GM19239 (cell line): ENCODE measurements around the gene TBX1.

Source experiments
- DNase-seq: peaks from one replicate; pipeline ENCODE4 v3.0.0; 2011; ENCODE audit warnings: low spot score; ENCODE audit not compliant: insufficient read length
- FAIRE-seq: peaks from 2 replicates; lab custom pipeline; 2011; peaks lifted over from hg19 to GRCh38; lab: Jason Lieb, UNC

Gene TBX1

DNA sequence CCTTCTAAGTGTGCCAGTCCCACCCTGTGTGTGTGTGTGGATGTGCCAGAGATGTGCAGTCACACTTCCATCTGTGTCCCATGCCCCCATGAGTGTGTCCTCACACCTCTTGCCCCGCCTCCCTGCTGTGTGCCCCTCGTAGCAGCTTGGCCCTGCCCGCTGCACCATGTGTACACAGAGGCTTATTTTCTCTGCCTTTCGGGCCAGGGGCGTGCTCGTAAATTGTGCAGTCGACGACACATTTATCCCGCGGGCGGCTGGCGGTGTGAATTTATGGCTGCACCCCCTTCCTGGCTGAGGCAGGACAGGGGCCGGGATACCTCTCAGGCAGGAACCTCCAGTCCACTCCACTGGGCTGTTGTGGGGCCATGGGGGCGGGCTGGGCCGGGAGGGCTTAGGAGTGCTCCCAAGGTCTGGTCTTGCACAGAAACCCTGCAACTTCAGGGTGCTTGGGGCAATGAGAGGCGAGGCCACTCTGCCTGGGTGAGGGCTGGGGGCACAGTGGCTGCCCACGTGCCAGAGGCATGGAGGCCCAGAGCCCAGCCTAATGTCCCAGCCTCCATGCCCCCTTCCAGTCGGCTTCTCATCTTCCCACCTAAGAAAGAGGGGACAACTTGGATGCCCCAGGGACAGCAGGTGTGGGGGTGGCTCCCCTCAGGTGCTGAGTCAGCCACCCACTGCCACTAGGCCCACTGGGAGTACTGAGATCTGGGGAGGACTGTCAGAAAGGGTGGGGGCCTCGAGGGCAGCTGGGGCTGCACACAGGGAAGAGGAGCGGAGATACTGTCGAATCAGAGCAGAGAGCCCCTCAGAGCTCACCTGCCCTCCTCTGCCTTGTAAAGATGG, 24.7 kb upstream of the TBX1 start:
- DNase-seq (no peak), FAIRE-seq (no peak)

DNA sequence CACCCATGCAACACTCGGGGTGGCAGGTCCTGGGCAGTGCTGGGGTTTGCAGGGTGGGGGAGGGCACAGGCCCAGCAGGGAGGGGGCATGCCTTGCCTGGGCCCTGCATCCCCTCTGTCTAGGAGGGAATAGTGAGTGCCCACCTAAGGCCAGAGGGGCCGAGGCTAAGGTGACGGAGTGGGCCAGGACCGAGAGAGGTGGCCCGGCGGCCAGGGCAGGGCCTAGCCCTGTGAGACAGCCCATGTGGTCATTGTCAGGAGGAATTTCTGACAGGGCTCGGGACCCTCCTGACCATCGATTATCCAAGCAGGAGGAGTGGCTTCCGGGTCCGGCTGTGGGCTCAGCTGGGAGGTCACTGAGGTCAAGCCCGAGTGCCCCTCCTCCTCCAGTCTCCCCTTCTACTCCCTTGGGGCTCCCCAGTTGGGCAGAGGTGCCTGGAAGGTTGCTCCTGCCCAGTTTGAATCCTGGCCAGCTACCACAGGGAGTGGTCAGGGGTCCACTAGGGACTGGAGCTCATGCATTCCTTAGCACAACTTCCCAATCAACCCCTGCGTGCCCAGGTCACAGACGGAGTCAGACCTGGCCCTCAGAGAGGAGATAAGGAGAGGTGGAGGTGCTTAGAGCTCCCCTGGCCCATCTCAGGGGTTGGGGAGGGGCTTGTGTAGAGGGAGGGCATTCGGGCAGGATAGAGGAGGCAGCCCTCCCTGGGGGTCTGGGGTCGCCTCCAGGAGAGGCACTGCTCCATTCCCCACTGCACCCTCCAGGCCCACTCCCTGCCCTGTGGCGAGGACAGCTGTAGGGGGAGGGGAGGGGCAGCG, 22.5 kb upstream of the TBX1 start:
- no peak for DNase-seq
- FAIRE-seq: no peak

DNA sequence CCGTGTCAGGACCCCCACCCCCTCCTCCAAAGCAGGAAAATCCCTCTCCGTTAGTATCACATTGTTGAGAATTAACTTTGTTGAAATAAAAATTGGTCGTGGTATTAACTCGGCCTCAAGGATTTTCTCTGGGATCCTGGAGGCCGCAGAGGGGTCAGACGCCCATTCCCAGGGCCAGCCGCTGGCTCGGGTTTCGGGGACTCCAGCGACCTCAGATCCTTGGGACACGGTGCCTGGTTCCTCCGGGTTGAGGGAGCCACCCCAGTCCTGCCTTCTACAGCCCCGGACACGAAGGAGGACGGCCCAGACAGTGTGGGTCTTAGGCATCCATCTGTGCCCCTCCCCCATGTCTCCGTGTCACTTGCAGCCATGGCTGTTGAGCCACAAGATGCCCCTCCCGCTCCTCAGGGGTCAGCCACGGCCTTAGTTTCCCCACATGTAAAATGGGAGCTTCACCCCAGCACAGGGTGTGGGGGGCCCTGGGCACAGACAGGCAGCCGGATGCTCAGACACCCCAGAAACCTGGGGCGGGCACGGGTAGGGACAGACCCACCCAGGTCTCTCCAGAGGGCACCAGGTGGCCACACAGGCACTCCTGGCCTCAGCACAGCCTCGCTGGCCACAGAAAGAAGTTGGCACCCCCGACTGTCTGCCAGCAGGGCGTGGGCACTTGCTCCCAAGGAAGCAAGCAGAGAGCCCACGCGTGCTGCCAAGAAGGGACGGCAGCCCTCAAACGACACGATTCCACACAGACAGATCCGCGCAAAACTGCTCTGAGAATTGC, 21.7 kb upstream of the TBX1 start:
- FAIRE-seq (no peak), DNase-seq (no peak)

DNA sequence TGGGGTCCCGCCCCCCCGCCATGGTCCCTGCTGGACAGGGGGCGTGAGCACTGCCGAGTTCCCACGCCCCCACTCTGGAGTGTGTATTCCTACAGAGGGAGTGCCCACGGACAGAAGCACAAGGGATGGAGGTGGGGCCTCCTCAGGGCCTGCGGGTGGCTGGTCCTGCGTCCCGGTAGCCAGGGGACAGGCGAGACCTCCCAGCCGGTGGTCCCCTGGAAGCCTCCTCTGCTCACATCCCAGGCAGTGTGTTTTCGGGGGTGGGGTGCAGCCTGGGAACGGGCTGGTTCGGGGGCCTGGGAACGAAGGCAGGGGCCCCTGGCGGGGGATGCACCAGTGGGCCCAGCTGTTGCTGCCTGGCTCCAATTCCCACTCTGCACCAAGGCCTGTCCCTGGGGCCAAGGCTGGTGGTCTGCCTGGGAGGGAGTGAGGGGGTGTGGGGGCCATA, 21.1 kb upstream of the TBX1 start:
- DNase-seq (no peak), FAIRE-seq (no peak)

DNA sequence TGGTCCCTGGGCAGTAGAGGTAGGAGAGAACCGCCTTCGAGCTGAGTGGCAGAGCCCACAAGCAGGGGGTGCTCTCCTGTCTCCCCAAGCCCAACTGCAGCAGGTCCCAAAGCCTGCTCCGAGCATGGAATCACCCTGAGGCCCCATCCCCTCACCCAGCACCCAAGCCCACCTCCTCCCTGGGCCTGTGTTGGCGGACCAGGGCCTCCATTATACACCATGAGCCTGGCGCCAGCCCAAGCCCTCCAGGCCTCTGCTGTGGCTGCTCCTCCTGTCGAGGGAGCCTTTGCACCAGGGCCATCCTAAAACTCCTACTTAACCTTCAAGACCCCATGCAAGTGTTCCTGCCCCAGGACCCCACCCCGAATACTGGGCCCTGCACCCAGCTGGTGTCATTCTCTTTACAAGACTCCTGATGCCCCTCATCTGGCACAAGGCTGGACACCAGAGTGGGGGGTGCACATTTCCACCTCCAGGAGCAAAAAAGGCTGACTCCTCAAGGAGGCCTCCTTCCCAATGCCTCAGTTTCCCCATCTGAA, 20.6 kb upstream of the TBX1 start:
- no peak for DNase-seq
- no peak for FAIRE-seq

DNA sequence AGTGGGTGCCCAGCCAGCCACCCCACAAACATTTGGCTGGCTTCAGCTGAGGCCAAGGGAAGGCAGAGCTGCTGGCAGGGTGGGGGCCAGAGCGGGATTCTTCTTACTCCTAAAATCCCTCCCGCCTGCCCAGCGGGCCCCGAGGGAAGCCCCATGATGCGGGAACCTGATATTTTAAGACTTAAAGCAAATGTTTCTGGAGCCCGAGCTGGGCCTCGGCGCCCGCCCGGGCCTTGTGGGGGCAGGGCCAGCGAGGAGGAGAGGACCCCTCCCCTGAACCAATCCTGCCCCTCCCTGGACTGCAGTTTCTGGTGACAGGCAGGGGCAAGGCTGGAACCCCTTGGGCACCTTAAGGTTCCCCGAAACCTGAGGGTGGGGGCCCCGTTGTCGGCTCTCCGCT, 20.0 kb upstream of the TBX1 start:
- no peak for FAIRE-seq
- DNase-seq: no peak

DNA sequence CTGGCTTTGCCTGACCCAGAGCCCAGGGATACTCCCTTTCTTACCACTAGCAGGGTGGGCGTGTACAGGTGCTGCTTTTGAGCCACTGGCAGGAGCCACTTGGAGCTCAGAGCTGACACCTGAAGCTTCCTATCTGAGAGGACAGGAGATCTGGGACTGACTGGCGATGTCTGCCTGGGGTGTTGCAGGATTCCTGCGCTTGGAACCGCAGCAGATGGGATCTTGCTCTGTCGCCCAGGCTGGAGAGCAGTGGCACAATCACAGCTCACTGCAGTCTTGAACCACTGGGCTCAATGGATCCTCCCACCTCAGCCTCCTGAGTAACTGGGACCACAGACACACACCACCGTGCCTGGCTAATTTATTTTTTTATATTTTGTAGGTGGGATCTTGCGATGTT, 19.5 kb upstream of the TBX1 start:
- no peak for FAIRE-seq
- no peak for DNase-seq

DNA sequence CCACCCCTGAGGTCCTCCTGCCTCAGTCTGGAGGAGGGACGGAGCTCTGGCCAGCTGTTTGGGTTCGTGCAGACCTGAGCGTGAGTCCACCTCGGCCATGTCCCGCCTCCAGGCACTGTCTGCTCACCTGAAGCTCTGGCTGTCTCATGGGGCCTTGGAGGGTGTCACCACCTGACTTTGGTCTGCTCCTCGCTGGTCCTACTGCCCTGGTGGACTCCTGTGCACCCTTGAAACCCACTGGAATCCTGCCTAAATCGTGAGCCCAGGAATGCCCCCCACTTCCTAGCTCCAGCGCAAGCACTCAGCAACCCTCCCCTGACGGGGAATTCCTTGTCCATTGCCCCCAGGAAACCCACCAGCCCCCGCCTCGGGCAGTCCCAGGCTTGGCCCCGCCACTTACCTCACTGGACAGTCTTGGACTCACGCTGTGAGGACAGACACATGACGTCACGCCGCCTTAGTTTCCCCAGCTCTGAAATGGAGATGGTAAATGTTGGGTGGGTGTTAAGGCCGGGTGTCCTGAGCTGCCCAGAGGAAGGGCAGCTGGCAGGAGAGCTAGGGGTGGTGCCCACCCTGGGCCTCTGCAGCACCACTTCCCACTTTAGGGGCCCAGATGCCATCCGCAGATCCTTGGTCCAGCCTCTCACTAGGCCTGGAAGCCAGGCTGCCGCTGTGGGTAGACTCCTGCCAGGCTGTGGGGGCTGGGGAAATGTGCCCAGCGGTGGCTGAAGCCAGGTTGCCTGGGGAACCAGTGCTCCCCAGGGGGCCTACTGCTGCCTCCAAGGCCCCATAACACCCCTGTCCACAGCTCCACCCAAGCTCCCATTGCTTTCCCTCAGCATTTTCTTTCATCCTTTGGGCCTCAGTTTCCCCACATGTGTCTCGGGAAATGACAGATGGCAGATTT, 18.2 kb upstream of the TBX1 start:
- DNase-seq (no peak), FAIRE-seq (no peak)

DNA sequence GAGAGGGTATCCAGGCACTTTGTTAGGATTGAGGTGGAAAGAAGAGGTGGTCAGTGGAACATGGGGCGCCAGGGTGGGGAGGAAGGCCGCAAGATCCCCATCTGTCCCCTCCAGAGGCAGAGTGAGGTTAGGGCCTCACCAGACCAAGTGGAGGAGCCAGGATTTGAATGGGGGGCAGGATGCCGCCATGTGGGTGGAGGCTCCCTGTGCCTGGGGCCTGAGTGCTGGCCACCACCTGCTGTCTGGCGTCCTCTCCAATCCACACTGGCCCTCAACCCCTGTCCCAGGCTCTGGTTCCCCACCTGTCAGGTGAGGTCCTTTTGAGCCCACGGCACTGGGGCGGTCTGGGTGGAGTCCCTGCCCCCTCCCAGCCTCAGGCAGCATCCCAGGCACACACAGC, 17.5 kb upstream of the TBX1 start:
- no peak for DNase-seq
- FAIRE-seq: no peak

DNA sequence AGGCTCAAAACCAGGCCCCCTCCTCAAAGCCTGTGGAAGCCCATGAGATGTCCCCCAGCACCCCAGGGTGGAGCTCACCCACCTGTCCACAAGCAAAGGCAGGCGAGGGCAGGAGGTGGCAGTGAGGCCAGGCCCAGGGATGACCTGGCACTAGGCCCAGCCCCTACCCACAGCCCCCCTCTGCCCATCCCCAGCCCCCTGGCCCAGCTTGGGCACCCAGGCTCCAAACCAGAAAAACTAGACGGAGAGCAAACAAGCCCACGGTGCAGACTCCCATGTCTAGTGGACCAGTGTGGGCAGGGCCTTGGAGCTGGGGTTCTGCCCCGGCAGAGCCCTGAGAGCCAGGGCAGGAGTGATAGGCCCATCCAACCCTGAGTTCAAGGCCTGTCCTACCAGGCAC, 16.9 kb upstream of the TBX1 start:
- FAIRE-seq (no peak), DNase-seq (no peak)

DNA sequence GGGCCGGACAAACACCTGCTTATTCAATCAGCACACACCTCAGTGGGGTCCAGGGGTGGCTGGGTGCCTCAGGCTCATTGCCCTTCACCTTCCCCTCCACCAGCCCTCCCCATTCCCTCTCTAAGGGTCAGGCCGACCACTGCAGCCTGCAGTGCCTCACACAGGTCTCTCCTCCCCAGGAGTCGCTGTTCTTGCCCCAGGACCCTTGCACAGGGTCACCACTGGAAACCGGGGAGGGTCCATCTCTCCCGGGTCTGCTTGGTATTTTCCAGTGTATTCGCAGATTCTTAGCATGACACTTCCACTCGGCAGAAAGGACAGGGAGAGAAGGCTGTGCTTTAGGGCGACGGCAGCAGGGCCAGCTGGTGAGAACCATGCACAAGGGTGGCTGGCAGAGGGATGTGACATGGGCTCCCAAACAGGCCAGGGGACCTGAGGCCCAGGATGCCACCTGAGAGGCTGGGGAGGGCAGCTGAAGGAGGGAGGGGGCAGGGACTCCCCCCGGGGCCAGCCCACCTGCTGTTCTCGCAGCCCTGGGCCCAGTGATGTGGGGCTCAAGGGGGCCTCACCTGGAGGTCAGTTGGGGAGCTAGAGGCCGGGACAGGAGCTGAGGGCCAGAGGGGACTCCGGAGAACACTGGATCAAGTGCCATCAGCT, 16.1 kb upstream of the TBX1 start:
- FAIRE-seq: no peak
- no peak for DNase-seq

DNA sequence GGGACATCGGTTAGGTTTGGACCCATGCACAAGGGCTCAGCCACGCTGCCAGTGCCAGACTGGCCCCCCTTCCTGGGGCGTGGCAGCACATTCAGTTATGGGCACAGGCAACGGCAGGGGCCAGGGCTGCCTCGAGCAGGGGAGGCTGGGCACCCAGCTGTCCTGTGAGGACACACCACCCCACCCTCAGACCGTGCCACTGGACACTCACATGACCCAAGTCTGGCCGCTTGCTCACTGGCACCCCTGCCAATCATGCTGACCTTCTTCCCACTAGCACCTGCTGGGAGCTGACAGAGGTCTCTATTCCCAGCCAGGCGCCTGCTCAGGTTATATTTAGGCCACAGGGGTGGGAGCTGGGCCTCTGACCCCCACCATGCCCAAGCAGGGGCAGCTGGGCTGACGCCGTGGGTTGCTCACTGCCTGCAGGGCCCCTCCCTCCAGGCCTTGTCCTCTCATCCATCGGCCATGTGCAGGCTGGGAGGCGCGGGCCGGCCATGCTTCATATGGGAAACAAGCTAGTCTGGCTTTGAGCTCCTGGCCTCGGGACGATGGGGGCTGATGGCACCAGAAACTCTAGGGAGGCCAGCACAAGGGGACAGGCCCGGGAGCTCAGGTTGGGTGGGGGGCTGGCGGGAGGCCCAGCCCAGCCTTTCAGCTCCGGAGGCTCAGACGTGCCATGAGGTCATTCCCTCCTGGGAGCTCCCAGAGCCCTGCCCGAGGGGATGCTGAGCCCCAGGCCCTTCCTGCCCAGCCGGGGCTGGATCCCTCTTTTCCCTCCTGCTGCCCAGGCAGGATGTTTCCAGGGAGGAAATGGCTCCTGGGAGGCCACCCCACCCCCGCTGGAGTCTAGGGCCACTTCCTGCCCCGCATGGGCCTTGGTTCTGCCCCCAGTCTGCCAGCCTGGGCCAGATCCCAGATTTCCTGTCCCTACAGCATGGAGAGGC, 15.2 kb upstream of the TBX1 start:
- DNase-seq (no peak), FAIRE-seq (no peak)

DNA sequence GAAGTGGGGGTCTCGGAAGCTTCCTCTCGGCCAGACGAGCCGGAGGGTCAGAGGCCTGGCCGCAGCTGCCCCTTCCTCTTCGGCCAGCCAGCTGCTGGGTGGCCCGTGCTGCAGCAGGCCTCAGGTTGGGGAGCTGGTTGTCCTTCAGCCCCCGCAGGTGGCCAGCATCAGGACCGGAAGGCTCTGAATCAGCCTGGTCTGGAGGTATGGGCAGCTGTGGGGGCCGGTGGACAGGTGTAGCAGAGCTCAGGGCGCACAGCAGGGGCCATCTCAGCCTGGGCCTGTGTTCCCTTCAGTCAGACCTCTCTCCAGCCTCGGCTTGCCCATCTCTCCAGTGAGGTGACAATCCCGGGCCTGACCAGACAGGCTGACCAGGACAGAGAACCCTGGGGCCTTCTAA, 13.9 kb upstream of the TBX1 start:
- DNase-seq (no peak), FAIRE-seq (no peak)

DNA sequence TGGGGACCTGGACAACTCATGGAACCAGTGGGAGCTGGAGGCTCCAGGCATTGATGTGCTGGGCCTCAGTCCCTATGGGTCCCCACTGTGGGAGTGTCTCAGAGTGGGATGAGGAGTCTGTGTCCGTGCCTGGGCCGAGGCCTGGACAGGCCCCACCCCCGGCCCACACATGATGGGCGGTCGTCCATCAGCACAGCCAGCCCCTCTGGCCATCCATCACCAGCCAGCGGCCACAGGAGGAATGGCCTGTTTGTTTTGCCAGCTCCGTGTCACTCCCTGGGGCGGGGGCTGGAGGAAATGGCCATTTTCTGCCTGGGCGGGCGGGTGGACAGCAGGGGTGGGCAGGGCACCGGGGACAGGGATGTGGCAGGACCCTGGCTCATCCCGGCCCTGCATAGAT, 13.0 kb upstream of the TBX1 start:
- FAIRE-seq (no peak), DNase-seq (no peak)

DNA sequence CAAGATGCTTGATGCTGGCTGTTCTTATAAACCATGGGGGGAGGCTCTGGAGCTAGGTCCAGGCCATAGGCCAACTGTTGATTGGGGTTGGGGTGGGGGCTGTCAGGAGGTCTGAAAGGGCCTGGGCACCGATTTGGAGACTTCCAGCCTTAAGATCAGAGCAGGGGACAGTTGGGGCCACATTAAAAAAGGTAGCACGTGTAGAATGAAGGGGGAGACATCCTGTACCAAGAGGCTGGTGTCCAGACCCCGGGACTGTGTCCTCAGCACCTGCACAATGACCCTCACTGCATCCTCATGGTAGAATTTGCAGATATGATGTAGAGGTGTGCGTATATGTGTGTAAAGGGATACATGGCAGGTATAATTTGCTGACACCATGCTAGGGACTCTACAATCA, 12.4 kb upstream of the TBX1 start:
- no peak for DNase-seq
- no peak for FAIRE-seq

DNA sequence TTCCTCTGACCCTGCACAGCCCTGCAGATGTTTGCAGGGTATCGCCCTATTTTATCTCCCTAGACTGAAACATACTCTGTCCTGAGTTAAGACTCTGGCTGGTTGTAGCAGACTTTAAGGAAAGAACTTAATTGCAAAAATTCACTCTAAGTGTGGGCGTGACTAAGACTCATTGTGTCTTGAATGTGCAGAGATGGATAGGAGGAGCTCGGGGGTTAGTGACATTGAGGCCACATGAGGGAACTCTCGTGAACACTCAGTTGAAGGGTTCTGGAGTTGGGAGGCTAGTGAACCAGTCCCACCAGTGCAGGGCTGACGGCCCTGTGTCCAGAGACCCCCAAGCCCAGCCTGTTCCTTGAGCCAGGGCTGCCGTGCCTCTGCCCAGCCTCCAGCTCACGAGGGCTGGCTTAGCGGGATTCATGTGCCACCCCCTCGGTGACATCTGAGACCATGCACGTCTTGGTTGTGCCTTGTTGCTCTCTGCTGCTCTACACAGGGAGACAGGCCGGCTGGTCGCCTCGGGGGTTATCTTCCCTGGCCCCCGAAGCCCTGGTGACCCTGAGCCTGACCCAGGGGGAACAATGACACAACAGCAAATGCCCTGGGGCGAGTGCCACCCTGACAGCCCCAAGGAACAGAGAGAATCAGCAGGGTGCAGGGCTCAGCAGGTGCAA, 11.4 kb upstream of the TBX1 start:
- no peak for FAIRE-seq

DNA sequence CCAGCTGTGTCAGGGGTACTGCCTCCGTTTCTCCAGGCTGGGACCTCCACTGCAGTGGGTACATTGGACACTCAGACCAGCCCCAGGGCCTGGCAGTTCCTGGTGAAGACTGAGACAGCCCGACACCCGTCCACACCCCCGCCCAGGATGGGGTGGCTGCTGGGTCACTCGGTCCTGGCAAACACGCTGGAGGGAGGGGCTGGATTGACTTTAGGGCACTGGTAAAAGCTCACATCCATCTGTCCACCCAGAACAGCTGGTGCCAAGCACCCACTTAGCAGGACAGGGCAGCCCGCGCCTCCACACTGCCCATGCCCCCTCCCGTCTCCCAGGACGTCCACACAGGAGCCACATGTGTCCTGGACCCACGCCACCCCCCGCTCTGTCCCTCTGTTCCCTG, 10.7 kb upstream of the TBX1 start:
- no peak for FAIRE-seq
- no peak for DNase-seq

More for the DNA sequence above, 11.4 kb upstream of the TBX1 start:
- no peak for DNase-seq
